Osteocyte (in vitro differentiated cells): ENCODE measurements around the gene OR4B1. TPM values are rescaled to one million over a fixed set of nuclear protein-coding genes. Genes with fewer than 3 reads are reported as not detected.
"Not testable (repeated sequence)": the region's sequence is repeated elsewhere in the genome, so short reads cannot be mapped to it uniquely, and the experiment has no call there.

Experiments used
- DNase-seq: peaks from one replicate; pipeline ENCODE4 v3.0.0; 2021; ENCODE audit warnings: mixed read lengths; ENCODE audit not compliant: unreplicated experiment; ENCODE audit errors: extremely low spot score
- H3K27ac Mint-ChIP-seq: one replicate; pipeline ENCODE4 v1.8.0; 2021; ENCODE audit warnings: mild to moderate bottlenecking, mixed read lengths; ENCODE audit not compliant: unreplicated experiment
- H3K27me3 Mint-ChIP-seq: one replicate; pipeline ENCODE4 v1.8.0; 2021; ENCODE audit warnings: mixed read lengths; ENCODE audit not compliant: unreplicated experiment
- H3K36me3 Mint-ChIP-seq: one replicate; pipeline ENCODE4 v1.8.0; 2021; ENCODE audit warnings: mixed read lengths; ENCODE audit not compliant: unreplicated experiment
- H3K4me1 Mint-ChIP-seq: one replicate; pipeline ENCODE4 v1.8.0; 2021; ENCODE audit warnings: mixed read lengths; ENCODE audit not compliant: unreplicated experiment
- H3K4me3 Mint-ChIP-seq: one replicate; pipeline ENCODE4 v1.8.0; 2021; ENCODE audit warnings: mild to moderate bottlenecking, moderate library complexity, mixed read lengths; ENCODE audit not compliant: unreplicated experiment
- H3K9me3 Mint-ChIP-seq: one replicate; pipeline ENCODE4 v1.8.0; 2021; ENCODE audit warnings: mixed read lengths; ENCODE audit not compliant: unreplicated experiment
- CTCF ChIP-seq: fragments of 200-600 bp; sonication (generic); IDR thresholded peaks from 2 replicates; pipeline ENCODE4 v1.5.0; 2021; ENCODE audit warnings: antibody characterized with exemption, mild to moderate bottlenecking, moderate library complexity
- total RNA-seq: library from RNA; stranded (reverse); gene quantifications from 2 replicates; pipeline ENCODE4 v1.2.1, GENCODE V29; 2021

OR4B1 gene
- total RNA-seq, 1 donor from 2014 or later: not detected

- H3K9me3 Mint-ChIP-seq: no peaks in the 10 kb centered on the region
- H3K36me3 Mint-ChIP-seq: no peaks in the 10 kb centered on the region
- no peak overlapping the region for H3K27ac Mint-ChIP-seq
- no peak for DNase-seq
- H3K4me3 Mint-ChIP-seq: no peak overlapping the region
- H3K4me1 Mint-ChIP-seq: no peaks in the 10 kb centered on the region
- no peak for TF ChIP-seq CTCF
- peaks cover 8% of the 10 kb centered on the region for H3K27me3 Mint-ChIP-seq
Measured at GRCh38 chr11:48182860-48183526, 33.6 kb upstream of the OR4B1 start.

GRCh38 chr11:48184452-48184851, 32.2 kb upstream of the OR4B1 start:
- TF ChIP-seq CTCF: no peak
- DNase-seq: no peak
- H3K27me3 Mint-ChIP-seq: peaks cover 17% of the 10 kb centered on the region
- no peaks in the 10 kb centered on the region for H3K36me3 Mint-ChIP-seq
- no peaks in the 10 kb centered on the region for H3K9me3 Mint-ChIP-seq
- H3K4me3 Mint-ChIP-seq: no peak overlapping the region
- no peaks in the 10 kb centered on the region for H3K4me1 Mint-ChIP-seq
- no peak overlapping the region for H3K27ac Mint-ChIP-seq

- not testable (repeated sequence) for H3K27ac Mint-ChIP-seq, DNase-seq, H3K36me3 Mint-ChIP-seq, H3K4me1 Mint-ChIP-seq, H3K9me3 Mint-ChIP-seq, H3K27me3 Mint-ChIP-seq, H3K4me3 Mint-ChIP-seq
Measured at GRCh38 chr11:48190906-48191654, 25.5 kb upstream of the OR4B1 start.

GRCh38 chr11:48193876-48194275, 22.7 kb upstream of the OR4B1 start:
- no peak for DNase-seq
- Mint-ChIP-seq H3K9me3 (peaks cover 19% of the 10 kb centered on the region), H3K4me1 (no peaks in the 10 kb centered on the region), H3K27me3 (peaks cover 11% of the 10 kb centered on the region), H3K36me3 (no peaks in the 10 kb centered on the region), H3K27ac (no peak overlapping the region), H3K4me3 (no peak overlapping the region)
- TF ChIP-seq CTCF: no peak

GRCh38 chr11:48207881-48208280, 8.7 kb upstream of the OR4B1 start:
- DNase-seq: no peak
- no peak for TF ChIP-seq CTCF
- H3K9me3 Mint-ChIP-seq: no peaks in the 10 kb centered on the region
- H3K4me1 Mint-ChIP-seq: no peaks in the 10 kb centered on the region
- H3K4me3 Mint-ChIP-seq: no peak overlapping the region
- no peaks in the 10 kb centered on the region for H3K36me3 Mint-ChIP-seq
- no peak overlapping the region for H3K27ac Mint-ChIP-seq
- peaks cover 17% of the 10 kb centered on the region for H3K27me3 Mint-ChIP-seq
